Choroid plexus epithelial cell (primary cell): ENCODE data around the gene NTNG2.

Source experiments
- DNase-seq: peaks from one replicate; pipeline ENCODE4 v3.0.0-alpha.2; 2010; ENCODE audit warnings: low read depth
- H3K4me3 ChIP-seq: 2 replicates; pipeline ENCODE4 v1.5.1; 2011; ENCODE audit warnings: low read depth, mild to moderate bottlenecking, control low read depth, low read length, moderate library complexity
- TF ChIP-seq, protein P1 (sequence below): conservative IDR thresholded peaks from 2 replicates; pipeline ENCODE4 v1.5.1; 2011; ENCODE audit warnings: low read depth, mild to moderate bottlenecking, control low read depth, inconsistent platforms, low read length, moderate library complexity

NTNG2 gene

DNA sequence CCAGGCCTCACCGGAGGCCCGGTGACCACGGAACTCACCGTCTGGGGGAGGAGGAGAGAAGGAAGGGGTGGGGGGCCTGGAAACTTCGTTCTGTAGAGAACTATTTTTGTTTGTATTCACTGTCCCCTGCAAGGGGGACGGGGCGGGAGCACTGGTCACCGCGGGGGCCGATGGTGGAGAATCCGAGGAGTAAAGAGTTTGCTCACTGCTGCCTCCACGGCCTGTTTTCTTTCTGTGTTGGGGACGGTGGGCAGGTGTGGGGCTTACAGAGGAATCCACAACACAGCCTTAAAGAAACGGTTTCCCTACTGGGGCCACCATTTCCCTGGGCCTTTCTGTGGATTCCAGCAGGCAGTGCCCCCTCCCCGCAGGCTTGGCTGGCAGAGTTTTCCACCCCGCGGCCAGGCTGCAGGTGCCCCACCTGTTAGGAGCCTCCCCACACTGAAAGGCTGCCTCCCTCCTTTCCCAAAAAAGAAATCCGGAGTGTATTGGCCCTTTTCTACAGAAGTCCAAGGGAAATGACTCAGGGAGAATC, 80.8 kb downstream of the NTNG2 start:
- DNase-seq = no peak
- peak overlapping the region; percentile 62 for H3K4me3 ChIP-seq
- TF ChIP-seq, protein P1, sequence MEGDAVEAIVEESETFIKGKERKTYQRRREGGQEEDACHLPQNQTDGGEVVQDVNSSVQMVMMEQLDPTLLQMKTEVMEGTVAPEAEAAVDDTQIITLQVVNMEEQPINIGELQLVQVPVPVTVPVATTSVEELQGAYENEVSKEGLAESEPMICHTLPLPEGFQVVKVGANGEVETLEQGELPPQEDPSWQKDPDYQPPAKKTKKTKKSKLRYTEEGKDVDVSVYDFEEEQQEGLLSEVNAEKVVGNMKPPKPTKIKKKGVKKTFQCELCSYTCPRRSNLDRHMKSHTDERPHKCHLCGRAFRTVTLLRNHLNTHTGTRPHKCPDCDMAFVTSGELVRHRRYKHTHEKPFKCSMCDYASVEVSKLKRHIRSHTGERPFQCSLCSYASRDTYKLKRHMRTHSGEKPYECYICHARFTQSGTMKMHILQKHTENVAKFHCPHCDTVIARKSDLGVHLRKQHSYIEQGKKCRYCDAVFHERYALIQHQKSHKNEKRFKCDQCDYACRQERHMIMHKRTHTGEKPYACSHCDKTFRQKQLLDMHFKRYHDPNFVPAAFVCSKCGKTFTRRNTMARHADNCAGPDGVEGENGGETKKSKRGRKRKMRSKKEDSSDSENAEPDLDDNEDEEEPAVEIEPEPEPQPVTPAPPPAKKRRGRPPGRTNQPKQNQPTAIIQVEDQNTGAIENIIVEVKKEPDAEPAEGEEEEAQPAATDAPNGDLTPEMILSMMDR = no peak

DNA sequence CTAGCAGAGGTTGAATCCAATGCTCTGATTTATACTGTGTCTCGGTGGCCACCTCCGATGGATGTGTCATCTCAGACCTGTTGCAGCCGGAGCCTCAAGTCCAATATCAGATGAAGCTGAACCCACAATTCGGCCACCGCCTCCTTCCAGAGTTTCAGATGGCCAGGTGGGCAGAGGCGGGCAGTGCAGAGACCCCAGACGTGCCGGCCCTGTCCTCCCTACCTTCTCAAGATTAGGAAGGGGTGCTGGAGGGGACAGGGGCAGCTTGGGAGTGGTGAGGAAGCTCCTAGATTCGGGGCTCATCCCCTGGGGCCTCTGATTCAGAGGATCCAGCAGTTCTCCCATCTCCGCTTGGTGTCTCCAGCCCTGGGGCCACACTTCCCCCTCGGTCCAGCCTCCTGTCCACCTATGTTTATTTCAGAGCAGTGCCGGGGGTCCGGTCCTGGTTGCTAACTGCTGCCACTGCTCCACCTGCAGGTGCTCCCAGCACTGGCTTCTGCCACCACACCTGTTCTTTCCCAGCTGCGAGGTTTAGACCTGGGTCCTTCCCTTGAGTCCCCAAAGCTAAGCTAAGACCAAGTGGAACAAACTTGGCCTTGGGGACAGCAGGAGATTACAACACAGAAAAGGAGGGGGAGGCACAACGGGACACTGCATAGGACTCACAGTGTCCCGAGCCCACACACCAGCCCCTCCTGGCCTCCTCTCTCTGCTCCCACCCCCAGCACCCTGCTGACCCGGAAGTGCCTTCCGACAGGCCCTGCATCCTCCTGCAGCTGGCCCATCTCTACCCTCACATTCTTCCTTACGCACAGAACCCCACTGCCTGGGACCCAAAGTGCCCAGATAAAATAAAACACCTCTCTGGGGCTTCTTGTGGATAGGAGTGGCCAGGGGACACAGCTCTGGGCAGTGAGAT, 81.6 kb downstream of the NTNG2 start:
- TF ChIP-seq, protein P1 = peak; percentile 5
- DNase-seq = no peak
- H3K4me3 ChIP-seq = no peak overlapping the region

DNA sequence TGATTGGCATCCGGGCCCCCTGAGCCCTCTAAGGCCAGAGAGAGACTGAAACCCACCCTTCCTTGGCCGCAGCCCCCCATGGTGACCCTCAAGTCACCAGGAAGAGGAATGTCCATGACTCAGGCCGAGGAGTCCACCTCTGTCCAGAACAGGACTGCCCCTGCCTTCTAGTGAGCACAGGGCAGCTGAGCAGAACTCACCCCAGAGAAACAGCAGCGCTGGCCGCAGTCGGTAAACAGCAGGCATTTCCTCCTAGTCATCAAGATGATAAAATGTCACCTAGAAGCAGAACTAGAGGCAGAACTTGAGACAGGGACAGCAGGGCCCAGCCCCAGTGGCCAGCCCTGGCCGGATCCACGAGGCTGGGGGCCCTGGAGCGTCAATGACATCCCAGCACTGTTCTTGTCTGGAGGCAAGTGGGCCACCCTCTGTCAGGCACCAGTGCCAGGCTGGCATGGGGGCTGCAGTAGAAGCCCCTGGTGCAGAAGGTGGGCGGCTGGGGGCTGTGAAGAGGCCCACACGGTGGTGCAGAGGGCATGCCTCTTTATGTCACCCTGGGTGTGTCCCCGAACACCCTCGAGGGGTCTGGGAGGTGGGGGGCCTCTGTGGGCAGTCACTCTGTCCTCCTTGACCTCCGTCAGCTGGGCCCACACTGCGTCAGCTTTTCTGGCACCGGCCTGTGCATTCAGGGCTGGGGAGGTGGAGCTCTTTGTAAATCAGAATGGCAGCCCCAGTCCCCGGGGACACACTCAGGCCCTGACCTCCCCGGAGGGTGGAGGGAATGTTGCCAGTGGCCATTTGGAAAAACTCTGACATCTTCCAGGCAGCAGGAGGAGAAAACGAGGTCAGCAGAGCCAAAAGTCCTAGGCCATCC, 83.0 kb downstream of the NTNG2 start:
- DNase-seq = no peak

DNA sequence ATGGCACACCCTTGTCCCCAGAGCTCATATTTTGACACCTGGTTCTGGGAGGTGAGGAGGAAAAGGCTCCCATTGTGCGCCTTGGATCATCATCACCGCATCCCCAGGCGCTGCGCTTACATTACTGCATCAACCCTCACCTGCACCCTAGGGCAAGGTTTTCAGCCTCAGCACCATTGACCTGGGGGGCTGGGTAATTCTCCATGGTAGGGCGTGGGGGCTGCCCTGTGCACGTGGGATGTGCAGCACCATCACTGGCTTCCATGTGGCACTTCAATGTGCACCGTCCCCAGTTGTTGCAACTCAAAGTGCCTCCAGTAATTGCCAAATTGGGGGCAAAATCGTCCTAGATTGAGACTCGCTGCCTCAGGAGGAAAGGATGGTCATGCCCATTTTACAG, 83.6 kb downstream of the NTNG2 start:
- no peak overlapping the region for H3K4me3 ChIP-seq
- TF ChIP-seq, protein P1 = no peak
- no peak for DNase-seq

More for the DNA sequence above, 83.0 kb downstream of the NTNG2 start:
- TF ChIP-seq, protein P1 = no peak
- no peak overlapping the region for H3K4me3 ChIP-seq

DNA sequence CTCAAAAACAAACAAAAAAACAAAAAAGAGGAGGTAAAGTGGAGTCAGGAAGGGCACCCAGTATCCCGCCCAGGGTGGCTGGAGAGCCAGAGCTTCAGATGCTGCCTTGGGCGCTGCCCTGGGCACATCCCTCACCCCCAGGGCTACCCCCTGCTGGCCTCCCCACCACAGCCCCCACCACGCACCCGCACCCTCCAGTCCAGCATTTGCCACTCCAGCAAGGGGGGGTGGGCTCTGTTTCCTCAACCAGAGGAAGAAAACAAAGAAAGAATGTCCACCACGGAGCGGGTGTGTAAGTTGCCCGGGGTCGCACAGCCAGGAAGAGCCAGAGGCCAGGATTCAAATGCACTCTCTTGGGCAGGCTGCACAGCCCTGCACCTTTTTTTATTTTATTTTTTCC, 86.1 kb downstream of the NTNG2 start:
- DNase-seq = no peak
- TF ChIP-seq, protein P1 = no peak
- no peak overlapping the region for H3K4me3 ChIP-seq

DNA sequence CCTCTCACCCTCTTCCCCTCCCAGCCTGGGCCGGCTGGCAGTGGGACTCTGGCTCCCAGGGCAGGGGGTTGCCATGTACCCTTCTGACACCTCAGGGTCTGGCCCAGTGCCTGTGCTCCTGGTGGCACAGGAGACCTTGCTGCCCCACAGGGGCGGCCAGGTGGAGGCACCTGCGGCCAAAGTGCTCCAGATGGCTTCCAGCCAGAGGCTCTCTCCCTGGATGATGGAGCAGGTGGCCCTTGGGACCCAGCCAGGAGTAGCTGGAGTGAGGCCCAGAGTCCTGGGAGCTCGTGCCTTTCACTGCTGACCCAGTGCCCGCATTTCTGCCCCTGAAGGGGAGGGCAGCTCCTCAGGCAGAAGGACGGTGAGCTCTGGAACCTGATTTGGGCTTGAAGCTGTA, 87.3 kb downstream of the NTNG2 start:
- TF ChIP-seq, protein P1 = no peak
- no peak for DNase-seq
- no peak overlapping the region for H3K4me3 ChIP-seq
